Measurements from ENCODE around the gene GALM. TPM values are rescaled to one million over a fixed set of nuclear protein-coding genes. Genes with fewer than 3 reads are reported as not detected.

Gene GALM
- total and polyA plus RNA-seq, 2 of the 13 experiments (the other 11 are each of a cell fraction or from before 2014, with no cell fraction given) = 65.5 to 90.0 TPM

- TF ChIP-seq ATF7 (IDR thresholded peaks at IDR 0.05) (no peak), ATF7 (CRISPR knock-in tag; IDR thresholded peaks at IDR 0.05) (no peak), ESRRA (CRISPR knock-in tag; IDR thresholded peaks at IDR 0.05; ENCODE audit: low read depth) (no peak), KDM5B (CRISPR knock-in tag; IDR thresholded peaks at IDR 0.05; ENCODE audit: borderline replicate concordance) (peak; percentile 90; the same call in 1 of the 2 replicates), ZNF609 (CRISPR knock-in tag; IDR thresholded peaks at IDR 0.05; ENCODE audit: borderline replicate concordance) (peak; percentile 31), SRY (CRISPR knock-in tag; IDR thresholded peaks at IDR 0.05) (peak; percentile 92; the same call in 1 of the 2 replicates), ATAD3A (CRISPR knock-in tag; IDR thresholded peaks at IDR 0.05) (0 out of 2 replicates have a peak, but pooled peaks have one; percentile 36), ZNF12 (CRISPR knock-in tag; IDR thresholded peaks at IDR 0.05) (peak; percentile 84; the same call in 1 of the 2 replicates), ZBTB8A (CRISPR knock-in tag; IDR thresholded peaks at IDR 0.05; ENCODE audit: borderline replicate concordance, low read depth) (no peak), ZBTB1 (CRISPR knock-in tag; IDR thresholded peaks at IDR 0.05; ENCODE audit: borderline replicate concordance) (no peak), YY1 (IDR thresholded peaks at IDR 0.05; ENCODE audit: insufficient read depth, insufficient replicate concordance, low read depth, low read length) (peak; percentile 62), ZNF557 (CRISPR knock-in tag; IDR thresholded peaks at IDR 0.05) (peak; percentile 85; the same call in 1 of the 2 replicates), HOXA3 (CRISPR knock-in tag; IDR thresholded peaks at IDR 0.05) (peak; percentile 51; the same call in 1 of the 2 replicates), TBL1XR1 (IDR thresholded peaks at IDR 0.05; ENCODE audit: borderline replicate concordance, low read length, partially characterized antibody) (peak; percentile 68), E2F2 (CRISPR knock-in tag; IDR thresholded peaks at IDR 0.05; ENCODE audit: borderline replicate concordance) (no peak), DMAP1 (CRISPR knock-in tag; IDR thresholded peaks at IDR 0.05) (peak; percentile 88; the same call in 1 of the 2 replicates), CCAR2 (optimal IDR thresholded peaks at IDR 0.05; ENCODE audit: low read depth, low read length) (peak; percentile 73), MIER2 (CRISPR knock-in tag; IDR thresholded peaks at IDR 0.05) (no peak), MAFK (conservative IDR thresholded peaks at IDR 0.05 in 1 of 2, IDR thresholded peaks at IDR 0.05 in 1 of 2; ENCODE audit: low read length in 2 of 2) (no peak), DDIT3 (CRISPR knock-in tag; IDR thresholded peaks at IDR 0.05) (no peak), RAD21 (CRISPR knock-in tag; IDR thresholded peaks at IDR 0.05) (no peak), CREB1 (IDR thresholded peaks at IDR 0.05) (peak; percentile 57; the same call in 1 of the 2 replicates), CREB1 (CRISPR knock-in tag; IDR thresholded peaks at IDR 0.05) (peak; percentile 91)
Measured at GRCh38 chr2:38665854-38666555, at the start of gene GALM (continued).

Measured in HepG2 (cell line).